ENCODE results near the gene EDDM13. TPM values are rescaled to one million over a fixed set of nuclear protein-coding genes. Genes with fewer than 3 reads are reported as not detected.

Gene EDDM13
- total RNA-seq, 1 experiment from 2014 or later = not detected

- Histone ChIP-seq H3K4me1 (replicated peaks) (no peaks in the 10 kb centered on the region), H3K9me3 (replicated peaks) (peaks cover 14% of the 10 kb centered on the region), H3K27ac (no peak overlapping the region), H3K27me3 (replicated peaks) (no peaks in the 10 kb centered on the region), H3K4me3 (no peak overlapping the region), H3K36me3 (no peaks in the 10 kb centered on the region)
- no peak for DNase-seq (ENCODE audit: low read depth in 1 of 2, low spot score in 2 of 2)
Measured at GRCh38 chr19:56269348-56269747, 3.2 kb upstream of the EDDM13 start.

- Histone ChIP-seq H3K27me3 (replicated peaks) (no peaks in the 10 kb centered on the region), H3K36me3 (no peaks in the 10 kb centered on the region), H3K4me1 (replicated peaks) (no peaks in the 10 kb centered on the region), H3K4me3 (no peak overlapping the region), H3K9me3 (replicated peaks) (peaks cover 16% of the 10 kb centered on the region), H3K27ac (no peak overlapping the region)
- DNase-seq (ENCODE audit: low read depth in 1 of 2, low spot score in 2 of 2) = no peak
Measured at GRCh38 chr19:56270676-56271075, 1.9 kb upstream of the EDDM13 start.

GRCh38 chr19:56271151-56271550 lies 1.4 kb upstream of the EDDM13 start:
- Histone ChIP-seq H3K4me1 (replicated peaks) (no peaks in the 10 kb centered on the region), H3K27me3 (replicated peaks) (no peaks in the 10 kb centered on the region), H3K9me3 (replicated peaks) (peaks cover 15% of the 10 kb centered on the region), H3K27ac (no peak overlapping the region), H3K4me3 (no peak overlapping the region), H3K36me3 (no peaks in the 10 kb centered on the region)
- no peak for DNase-seq (ENCODE audit: low read depth in 1 of 2, low spot score in 2 of 2)

- Histone ChIP-seq H3K27me3 (replicated peaks) (no peaks in the 10 kb centered on the region), H3K4me1 (replicated peaks) (no peaks in the 10 kb centered on the region), H3K9me3 (replicated peaks) (peaks cover 15% of the 10 kb centered on the region), H3K27ac (no peak overlapping the region), H3K4me3 (no peak overlapping the region), H3K36me3 (no peaks in the 10 kb centered on the region)
- DNase-seq (ENCODE audit: low read depth in 1 of 2, low spot score in 2 of 2) = no peak
Measured at GRCh38 chr19:56273563-56274117, 1.1 kb downstream of the EDDM13 start.

GRCh38 chr19:56282809-56283208 lies 10.3 kb downstream of the EDDM13 start:
- H3K4me3 ChIP-seq = no peak overlapping the region
- H3K27ac ChIP-seq = no peak overlapping the region
- H3K4me1 ChIP-seq (replicated peaks) = no peaks in the 10 kb centered on the region
- no peak for DNase-seq (ENCODE audit: low read depth in 1 of 2, low spot score in 2 of 2)
- H3K9me3 ChIP-seq (replicated peaks) = no peaks in the 10 kb centered on the region; the same call in 1 of the 2 replicates
- no peaks in the 10 kb centered on the region for H3K27me3 ChIP-seq (replicated peaks)
- no peaks in the 10 kb centered on the region for H3K36me3 ChIP-seq

- Histone ChIP-seq H3K4me1 (replicated peaks) (no peaks in the 10 kb centered on the region), H3K27me3 (replicated peaks) (no peaks in the 10 kb centered on the region), H3K27ac (no peak overlapping the region), H3K36me3 (no peaks in the 10 kb centered on the region), H3K4me3 (no peak overlapping the region), H3K9me3 (replicated peaks) (no peaks in the 10 kb centered on the region; the same call in 1 of the 2 replicates)
- no peak for DNase-seq (ENCODE audit: low read depth in 1 of 2, low spot score in 2 of 2)
Measured at GRCh38 chr19:56284746-56285145, 12.2 kb downstream of the EDDM13 start.

- DNase-seq (ENCODE audit: low read depth in 1 of 2, low spot score in 2 of 2) = no peak
- no peak overlapping the region for H3K4me3 ChIP-seq
- H3K9me3 ChIP-seq (replicated peaks) = peaks cover 2% of the 10 kb centered on the region
- no peaks in the 10 kb centered on the region for H3K4me1 ChIP-seq (replicated peaks)
- no peak overlapping the region for H3K27ac ChIP-seq
- H3K36me3 ChIP-seq = no peaks in the 10 kb centered on the region
- H3K27me3 ChIP-seq (replicated peaks) = no peaks in the 10 kb centered on the region
Measured at GRCh38 chr19:56290104-56290503, 17.6 kb downstream of the EDDM13 start.

GRCh38 chr19:56291867-56292266 lies 19.3 kb downstream of the EDDM13 start:
- Histone ChIP-seq H3K36me3 (no peaks in the 10 kb centered on the region), H3K27me3 (replicated peaks) (no peaks in the 10 kb centered on the region), H3K4me1 (replicated peaks) (no peaks in the 10 kb centered on the region)

GRCh38 chr19:56294549-56294948 lies 22.0 kb downstream of the EDDM13 start:
- Histone ChIP-seq H3K27ac (no peak overlapping the region), H3K9me3 (replicated peaks) (peaks cover 2% of the 10 kb centered on the region; the same call in 1 of the 2 replicates), H3K27me3 (replicated peaks) (no peaks in the 10 kb centered on the region), H3K4me1 (replicated peaks) (no peaks in the 10 kb centered on the region), H3K4me3 (no peak overlapping the region), H3K36me3 (no peaks in the 10 kb centered on the region)
- DNase-seq (ENCODE audit: low read depth in 1 of 2, low spot score in 2 of 2) = peak in 1 of 2 experiments; percentile 16

More at GRCh38 chr19:56291867-56292266, 19.3 kb downstream of the EDDM13 start:
- Histone ChIP-seq H3K4me3 (no peak overlapping the region), H3K9me3 (replicated peaks) (peaks cover 2% of the 10 kb centered on the region; the same call in 1 of the 2 replicates), H3K27ac (no peak overlapping the region)
- no peak for DNase-seq (ENCODE audit: low read depth in 1 of 2, low spot score in 2 of 2)

- H3K27ac ChIP-seq = no peak overlapping the region
- no peak overlapping the region for H3K4me3 ChIP-seq
- H3K36me3 ChIP-seq = no peaks in the 10 kb centered on the region
- H3K27me3 ChIP-seq (replicated peaks) = no peaks in the 10 kb centered on the region
- no peak for DNase-seq (ENCODE audit: low read depth in 1 of 2, low spot score in 2 of 2)
- peaks cover 2% of the 10 kb centered on the region; the same call in 1 of the 2 replicates for H3K9me3 ChIP-seq (replicated peaks)
- no peaks in the 10 kb centered on the region for H3K4me1 ChIP-seq (replicated peaks)
Measured at GRCh38 chr19:56295531-56296455, 23.2 kb downstream of the EDDM13 start.

GRCh38 chr19:56297010-56297409 lies 24.5 kb downstream of the EDDM13 start:
- H3K4me3 ChIP-seq = no peak overlapping the region
- 0 out of 2 replicates have a peak, but pooled peaks cover 2% of the 10 kb centered on the region for H3K9me3 ChIP-seq (replicated peaks)
- no peak overlapping the region for H3K27ac ChIP-seq
- no peaks in the 10 kb centered on the region for H3K4me1 ChIP-seq (replicated peaks)
- no peak for DNase-seq (ENCODE audit: low read depth in 1 of 2, low spot score in 2 of 2)
- no peaks in the 10 kb centered on the region for H3K27me3 ChIP-seq (replicated peaks)
- no peaks in the 10 kb centered on the region for H3K36me3 ChIP-seq

GRCh38 chr19:56299688-56300087 lies 27.1 kb downstream of the EDDM13 start:
- no peak for DNase-seq (ENCODE audit: low read depth in 1 of 2, low spot score in 2 of 2)
- H3K27ac ChIP-seq = no peak overlapping the region
- H3K4me3 ChIP-seq = no peak overlapping the region
- H3K36me3 ChIP-seq = no peaks in the 10 kb centered on the region
- no peaks in the 10 kb centered on the region for H3K4me1 ChIP-seq (replicated peaks)
- no peaks in the 10 kb centered on the region for H3K9me3 ChIP-seq (replicated peaks)
- H3K27me3 ChIP-seq (replicated peaks) = no peaks in the 10 kb centered on the region

- no peak overlapping the region for H3K4me3 ChIP-seq
- no peak for DNase-seq (ENCODE audit: low read depth in 1 of 2, low spot score in 2 of 2)
- no peaks in the 10 kb centered on the region for H3K9me3 ChIP-seq (replicated peaks)
- H3K27me3 ChIP-seq (replicated peaks) = no peaks in the 10 kb centered on the region
- no peaks in the 10 kb centered on the region for H3K36me3 ChIP-seq
- H3K4me1 ChIP-seq (replicated peaks) = no peaks in the 10 kb centered on the region
- H3K27ac ChIP-seq = no peak overlapping the region
Measured at GRCh38 chr19:56301155-56301554, 28.6 kb downstream of the EDDM13 start.

GRCh38 chr19:56301886-56302620 lies 29.5 kb downstream of the EDDM13 start:
- no peaks in the 10 kb centered on the region for H3K36me3 ChIP-seq
- no peak overlapping the region for H3K27ac ChIP-seq
- no peaks in the 10 kb centered on the region for H3K27me3 ChIP-seq (replicated peaks)
- H3K4me3 ChIP-seq = no peak overlapping the region
- H3K9me3 ChIP-seq (replicated peaks) = no peaks in the 10 kb centered on the region
- H3K4me1 ChIP-seq (replicated peaks) = no peaks in the 10 kb centered on the region
- no peak for DNase-seq (ENCODE audit: low read depth in 1 of 2, low spot score in 2 of 2)
